Stimulated activated CD4-positive, alpha-beta T cell treated with anti-CD3 and anti-CD28 coated beads, Interleukin-2, amount 100 ng/mL, for 24 hours (primary cell): Measurements from ENCODE around the gene TEX19.
"Not testable (repeated sequence)": the region's sequence is repeated elsewhere in the genome, so short reads cannot be mapped to it uniquely, and the experiment has no call there.

ENCODE experiments used
- DNase-seq, 2 donors: peaks; one replicate each; pipeline ENCODE4 v3.0.0-alpha.2; 2020

Gene TEX19

DNA sequence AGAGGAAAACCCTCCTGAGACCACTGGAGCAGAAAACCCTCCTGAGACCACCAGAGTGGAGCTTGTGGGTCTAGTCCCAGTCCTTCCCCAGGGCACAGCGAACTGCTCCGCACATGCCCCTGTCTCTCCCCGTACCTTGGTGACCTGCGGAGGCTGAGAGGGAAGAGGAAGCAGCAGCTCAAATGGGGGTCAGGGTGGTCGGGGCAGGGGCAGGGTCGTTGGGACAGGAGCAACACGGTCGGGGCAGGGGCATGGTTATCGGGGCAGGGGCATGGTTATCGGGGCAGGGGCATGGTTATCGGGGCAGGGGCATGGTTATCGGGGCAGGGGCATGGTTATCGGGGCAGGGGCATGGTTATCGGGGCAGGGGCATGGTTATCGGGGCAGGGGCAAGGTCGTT is 53.0 kb downstream of the TEX19 start:
- DNase-seq: not testable (repeated sequence)

- DNase-seq: no peak
These were observed 53.8 kb downstream of the TEX19 start for GRCh38 chr17:82412535-82413520.
